BJ (cell line): ENCODE results near the gene GPAT3. TPM values are rescaled to one million over a fixed set of nuclear protein-coding genes. Genes with fewer than 3 reads are reported as not detected.

Experiments used
- CTCF ChIA-PET: fragments of 350-600 bp; formaldehyde crosslinking; extraction: SDS; loops from one replicate; lab custom pipeline; 2021; ENCODE audit warnings: antibody characterized with exemption, inconsistent platforms; lab: Yijun Ruan, JAX
- POLR2A ChIA-PET: fragments of 300-600 bp; sonication (Branson Sonifier 250); formaldehyde crosslinking; extraction: SDS; loops from one replicate; lab custom pipeline; 2021; ENCODE audit warnings: antibody characterized with exemption; lab: Charles Lee
- DNase-seq: peaks from one replicate; pipeline ENCODE4 v3.0.0-alpha.2; 2011; ENCODE audit warnings: low read depth
- H3K27me3 ChIP-seq: 2 replicates; pipeline ENCODE4 v1.6.0; 2011; ENCODE audit warnings: low read length; ENCODE audit not compliant: control insufficient read depth, insufficient read depth
- H3K36me3 ChIP-seq: 2 replicates; pipeline ENCODE4 v1.5.1; 2011; ENCODE audit warnings: low read length; ENCODE audit not compliant: control insufficient read depth, insufficient read depth
- H3K4me3 ChIP-seq: 2 replicates; pipeline ENCODE4 v1.5.1; 2011; ENCODE audit warnings: low read depth, mild to moderate bottlenecking, control low read depth, low read length
- polyA plus RNA-seq: library from polyadenylated mRNA; depleted of rRNA; stranded (reverse); fragments of >200 nt; gene quantifications from 2 replicates; pipeline ENCODE4 v1.2.3, GENCODE V29; 2011
- TF ChIP-seq, protein P1 (sequence below): IDR thresholded peaks from 2 replicates; pipeline ENCODE4 v1.5.1; 2011; ENCODE audit warnings: low read depth, mild to moderate bottlenecking, control low read depth, inconsistent platforms, low read length, moderate library complexity; ENCODE audit not compliant: insufficient read depth

GPAT3 gene
- polyA plus RNA-seq, 1 experiment, result 0.58 TPM

DNA sequence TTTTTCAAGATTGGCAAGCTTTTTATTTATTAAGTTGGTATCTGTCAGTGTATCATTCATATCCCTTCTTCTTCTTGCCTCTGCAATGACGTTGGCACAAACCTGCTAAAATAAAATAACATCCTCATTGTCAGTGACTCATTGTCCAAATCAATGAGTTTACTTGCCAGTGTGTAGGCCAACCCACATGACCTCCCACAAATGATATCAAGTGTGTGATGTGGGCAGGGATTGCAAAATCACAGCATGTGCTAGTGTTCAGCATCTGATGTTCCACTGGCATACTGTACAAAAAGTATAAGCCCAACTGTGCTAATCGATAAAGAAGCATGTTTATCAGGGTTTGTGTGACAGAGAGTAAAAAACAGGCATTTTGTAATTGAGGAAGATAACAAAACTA, 25.5 kb downstream of the GPAT3 start:
- POLR2A ChIA-PET, result no interaction called here
- DNase-seq, result no peak
- Histone ChIP-seq H3K27me3 (no peaks in the 10 kb centered on the region), H3K4me3 (no peak overlapping the region), H3K36me3 (no peaks in the 10 kb centered on the region)
- CTCF ChIA-PET, result no interaction called here
- TF ChIP-seq, protein P1, sequence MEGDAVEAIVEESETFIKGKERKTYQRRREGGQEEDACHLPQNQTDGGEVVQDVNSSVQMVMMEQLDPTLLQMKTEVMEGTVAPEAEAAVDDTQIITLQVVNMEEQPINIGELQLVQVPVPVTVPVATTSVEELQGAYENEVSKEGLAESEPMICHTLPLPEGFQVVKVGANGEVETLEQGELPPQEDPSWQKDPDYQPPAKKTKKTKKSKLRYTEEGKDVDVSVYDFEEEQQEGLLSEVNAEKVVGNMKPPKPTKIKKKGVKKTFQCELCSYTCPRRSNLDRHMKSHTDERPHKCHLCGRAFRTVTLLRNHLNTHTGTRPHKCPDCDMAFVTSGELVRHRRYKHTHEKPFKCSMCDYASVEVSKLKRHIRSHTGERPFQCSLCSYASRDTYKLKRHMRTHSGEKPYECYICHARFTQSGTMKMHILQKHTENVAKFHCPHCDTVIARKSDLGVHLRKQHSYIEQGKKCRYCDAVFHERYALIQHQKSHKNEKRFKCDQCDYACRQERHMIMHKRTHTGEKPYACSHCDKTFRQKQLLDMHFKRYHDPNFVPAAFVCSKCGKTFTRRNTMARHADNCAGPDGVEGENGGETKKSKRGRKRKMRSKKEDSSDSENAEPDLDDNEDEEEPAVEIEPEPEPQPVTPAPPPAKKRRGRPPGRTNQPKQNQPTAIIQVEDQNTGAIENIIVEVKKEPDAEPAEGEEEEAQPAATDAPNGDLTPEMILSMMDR, result no peak

DNA sequence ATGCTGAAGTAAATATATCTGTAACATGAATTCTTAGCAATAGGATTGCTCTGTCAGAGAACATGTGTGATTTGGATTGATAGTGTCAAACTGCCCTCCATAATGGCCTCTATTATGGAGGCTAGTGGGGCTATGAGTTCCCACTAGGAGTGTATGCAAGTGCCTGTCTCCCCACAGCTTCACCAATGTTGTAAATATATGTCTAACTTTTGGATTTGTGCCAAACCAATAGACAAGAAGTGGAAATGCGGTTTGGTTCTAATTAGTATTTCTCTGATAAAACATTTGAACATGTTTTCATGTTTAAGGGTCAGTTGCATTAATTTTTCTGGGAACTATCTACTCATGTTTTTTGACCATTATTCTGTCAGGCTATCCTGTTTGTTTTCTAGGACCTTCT, 28.1 kb downstream of the GPAT3 start:
- TF ChIP-seq, protein P1, result no peak
- CTCF ChIA-PET, result no interaction called here
- DNase-seq, result no peak
- no peaks in the 10 kb centered on the region for H3K36me3 ChIP-seq
- POLR2A ChIA-PET, result no interaction called here
- H3K4me3 ChIP-seq, result no peak overlapping the region
- no peaks in the 10 kb centered on the region for H3K27me3 ChIP-seq

DNA sequence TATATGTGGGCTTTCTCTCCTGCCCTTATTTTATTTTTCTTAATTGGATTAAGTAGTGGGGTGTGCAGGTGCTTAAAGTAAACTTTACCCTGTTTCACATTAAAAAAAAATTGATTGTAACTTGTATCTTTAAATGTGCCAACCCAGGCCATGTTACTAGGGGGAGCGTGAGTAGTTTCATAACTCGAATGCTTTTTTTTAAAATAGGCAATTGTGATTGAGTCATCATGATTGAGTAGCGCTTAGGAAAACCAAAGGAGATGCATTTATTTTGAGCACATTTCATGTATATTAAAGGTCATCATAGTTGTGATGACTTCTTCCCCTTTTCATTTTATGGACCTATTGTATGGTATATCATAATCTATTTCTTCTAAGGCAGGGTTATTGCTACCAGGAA, 32.2 kb downstream of the GPAT3 start:
- no peaks in the 10 kb centered on the region for H3K36me3 ChIP-seq
- POLR2A ChIA-PET, result no interaction called here
- H3K27me3 ChIP-seq, result no peaks in the 10 kb centered on the region; the same call in 1 of the 2 replicates
- DNase-seq, result no peak
- TF ChIP-seq, protein P1, result no peak
- H3K4me3 ChIP-seq, result no peak overlapping the region
- CTCF ChIA-PET, result interaction anchor here (0.6 kb wide), 1 partner anchor 39 kb away, joined by 5 read pairs; no protein-coding TSS in a partner anchor

DNA sequence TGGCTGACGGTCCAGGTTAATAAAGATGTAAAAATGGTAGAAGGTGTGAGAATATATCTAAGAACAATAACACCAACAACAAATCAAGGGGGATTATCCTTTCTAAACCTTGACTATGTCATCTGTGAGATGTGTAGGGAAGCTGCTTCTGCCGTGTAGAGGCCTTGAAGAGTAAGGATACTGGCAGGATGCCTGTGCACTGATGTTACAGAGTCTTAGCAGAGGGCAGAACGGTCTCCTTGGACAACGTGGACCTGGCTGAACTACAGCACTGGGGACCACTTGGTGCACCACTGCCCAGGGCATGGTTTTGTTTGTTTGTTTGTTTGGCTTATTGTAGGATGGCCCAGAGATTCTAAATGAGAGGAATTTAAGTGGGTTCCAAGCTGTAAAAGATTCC, 33.5 kb downstream of the GPAT3 start:
- H3K4me3 ChIP-seq, result no peak overlapping the region
- ChIA-PET POLR2A (no interaction called here), CTCF (interaction anchor here (1.0 kb wide), 1 partner anchor 19 kb away, joined by 3 read pairs; no protein-coding TSS in a partner anchor)
- TF ChIP-seq, protein P1, result no peak
- no peaks in the 10 kb centered on the region for H3K36me3 ChIP-seq
- no peak for DNase-seq
- H3K27me3 ChIP-seq, result no peaks in the 10 kb centered on the region; the same call in 1 of the 2 replicates

DNA sequence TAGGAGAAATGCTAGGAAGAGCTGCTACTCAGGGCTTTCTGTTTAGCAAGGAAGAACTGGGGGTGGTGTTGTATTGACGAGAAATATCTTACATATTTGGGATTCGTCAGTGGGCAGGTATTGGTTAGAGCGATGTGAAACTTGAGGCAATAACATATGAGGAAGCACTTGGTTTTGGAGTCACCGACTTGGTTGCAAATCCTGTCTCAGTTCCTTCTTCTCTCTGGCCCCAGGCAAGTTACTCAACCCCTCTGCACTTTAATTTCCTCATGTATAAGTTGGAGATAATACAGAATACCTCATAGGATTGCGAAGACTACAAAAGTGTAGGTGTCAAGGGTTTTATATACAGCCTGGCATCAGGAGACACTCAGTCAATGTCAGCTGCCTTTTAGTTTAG, 34.1 kb downstream of the GPAT3 start:
- POLR2A ChIA-PET, result no interaction called here
- TF ChIP-seq, protein P1, result no peak
- CTCF ChIA-PET, result interaction anchor here (1.0 kb wide), 1 partner anchor 19 kb away, joined by 3 read pairs; no protein-coding TSS in a partner anchor

More for the DNA sequence above, 34.1 kb downstream of the GPAT3 start:
- no peaks in the 10 kb centered on the region; the same call in 1 of the 2 replicates for H3K27me3 ChIP-seq
- no peaks in the 10 kb centered on the region for H3K36me3 ChIP-seq
- H3K4me3 ChIP-seq, result no peak overlapping the region
- DNase-seq, result no peak
